Activated B cell treated with CpG ODN at 0.5 μM for 24 hours (primary cell): ENCODE measurements around the gene BMX. TPM values are rescaled to one million over a fixed set of nuclear protein-coding genes. Genes with fewer than 3 reads are reported as not detected.

Experiments
- ATAC-seq: fragments of 200-7000 bp; cut with Tn5 transposase; one replicate; pipeline ENCODE4 v1.10.0; 2021; ENCODE audit warnings: low read depth, mild to moderate bottlenecking, moderate library complexity
- CTCF ChIA-PET: fragments of 350-600 bp; sonication (Branson Sonifier 250); formaldehyde crosslinking; loops from one replicate; lab custom pipeline; 2021; ENCODE audit warnings: antibody characterized with exemption; lab: Charles Lee
- POLR2A ChIA-PET: fragments of 350-600 bp; sonication (Branson Sonifier 250); formaldehyde crosslinking; loops from one replicate; lab custom pipeline; 2021; ENCODE audit warnings: antibody characterized with exemption; lab: Charles Lee
- DNase-seq: peaks from one replicate; pipeline ENCODE4 v3.0.0; 2022
- H3K27ac Mint-ChIP-seq: one replicate; pipeline ENCODE4 v1.8.0; 2020; ENCODE audit warnings: mixed read lengths
- H3K27me3 Mint-ChIP-seq: one replicate; pipeline ENCODE4 v1.8.0; 2021; ENCODE audit warnings: mixed read lengths
- H3K36me3 Mint-ChIP-seq: one replicate; pipeline ENCODE4 v1.8.0; 2021; ENCODE audit warnings: low read depth, mixed read lengths
- H3K4me1 Mint-ChIP-seq: one replicate; pipeline ENCODE4 v1.8.0; 2021; ENCODE audit warnings: mixed read lengths
- H3K4me3 Mint-ChIP-seq: one replicate; pipeline ENCODE4 v1.8.0; 2020; ENCODE audit warnings: mild to moderate bottlenecking, mixed read lengths
- H3K9me3 Mint-ChIP-seq: one replicate; pipeline ENCODE4 v1.8.0; 2020; ENCODE audit warnings: mixed read lengths
- intact Hi-C: fragments of 100-400 bp; cut with micrococcal nuclease; formaldehyde crosslinking; loops from one replicate; pipeline ENCODE4 v1.15.1; 2024
- total RNA-seq: library from RNA; stranded (reverse); gene quantifications from 2 replicates; pipeline ENCODE4 v1.2.3, GENCODE V29; 2022
- TF ChIP-seq, protein P1 (sequence below): fragments of 200-600 bp; IDR thresholded peaks from one replicate; pipeline ENCODE4 v1.8.0; 2022; ENCODE audit warnings: antibody characterized with exemption, mild to moderate bottlenecking

Gene BMX
- total RNA-seq, 1 donor from 2014 or later, result not detected

DNA sequence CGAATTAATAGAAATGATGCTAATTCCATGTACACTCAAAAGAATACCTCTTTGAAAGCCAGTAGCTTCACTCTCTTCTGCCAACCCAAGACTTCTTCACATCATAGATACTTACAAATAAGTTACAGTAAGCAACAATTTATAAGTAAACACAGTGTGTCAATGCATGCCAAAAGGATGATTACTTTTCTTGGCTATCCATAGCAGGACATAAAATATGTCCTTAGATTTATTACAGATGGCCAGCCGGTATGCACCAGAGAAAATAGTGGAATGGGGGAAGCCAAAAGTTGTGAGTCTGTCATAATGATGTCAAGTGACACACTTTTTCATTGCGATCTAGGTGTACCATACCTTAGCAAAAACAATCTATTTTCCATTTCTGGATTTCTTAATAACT lies 631 bp upstream of the BMX start:
- H3K4me1 Mint-ChIP-seq, result peaks cover 2% of the 10 kb centered on the region
- POLR2A ChIA-PET, result no interaction called here
- DNase-seq (no peak), ATAC-seq (no peak)
- H3K27me3 Mint-ChIP-seq, result peaks cover 8% of the 10 kb centered on the region
- intact Hi-C loops, result loop anchor here (2.0 to 10.0 kb wide), 2 partner anchors 175 to 1195 kb away; no protein-coding TSS in a partner anchor
- no peak overlapping the region for H3K4me3 Mint-ChIP-seq
- TF ChIP-seq, protein P1, sequence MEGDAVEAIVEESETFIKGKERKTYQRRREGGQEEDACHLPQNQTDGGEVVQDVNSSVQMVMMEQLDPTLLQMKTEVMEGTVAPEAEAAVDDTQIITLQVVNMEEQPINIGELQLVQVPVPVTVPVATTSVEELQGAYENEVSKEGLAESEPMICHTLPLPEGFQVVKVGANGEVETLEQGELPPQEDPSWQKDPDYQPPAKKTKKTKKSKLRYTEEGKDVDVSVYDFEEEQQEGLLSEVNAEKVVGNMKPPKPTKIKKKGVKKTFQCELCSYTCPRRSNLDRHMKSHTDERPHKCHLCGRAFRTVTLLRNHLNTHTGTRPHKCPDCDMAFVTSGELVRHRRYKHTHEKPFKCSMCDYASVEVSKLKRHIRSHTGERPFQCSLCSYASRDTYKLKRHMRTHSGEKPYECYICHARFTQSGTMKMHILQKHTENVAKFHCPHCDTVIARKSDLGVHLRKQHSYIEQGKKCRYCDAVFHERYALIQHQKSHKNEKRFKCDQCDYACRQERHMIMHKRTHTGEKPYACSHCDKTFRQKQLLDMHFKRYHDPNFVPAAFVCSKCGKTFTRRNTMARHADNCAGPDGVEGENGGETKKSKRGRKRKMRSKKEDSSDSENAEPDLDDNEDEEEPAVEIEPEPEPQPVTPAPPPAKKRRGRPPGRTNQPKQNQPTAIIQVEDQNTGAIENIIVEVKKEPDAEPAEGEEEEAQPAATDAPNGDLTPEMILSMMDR, result no peak
- no peak overlapping the region for H3K27ac Mint-ChIP-seq
- CTCF ChIA-PET, result no interaction called here
- H3K36me3 Mint-ChIP-seq, result no peaks in the 10 kb centered on the region
- H3K9me3 Mint-ChIP-seq, result no peaks in the 10 kb centered on the region

GRCh38 chrX:15501506-15501905 lies 899 bp downstream of the BMX start:
- Mint-ChIP-seq H3K4me1 (peaks cover 2% of the 10 kb centered on the region), H3K27me3 (peaks cover 9% of the 10 kb centered on the region), H3K9me3 (no peaks in the 10 kb centered on the region), H3K36me3 (no peaks in the 10 kb centered on the region), H3K27ac (no peak overlapping the region), H3K4me3 (no peak overlapping the region)
- ChIA-PET CTCF (no interaction called here), POLR2A (no interaction called here)
- DNase-seq (no peak), ATAC-seq (no peak)
- TF ChIP-seq, protein P1, result no peak
- intact Hi-C loops, result no loop called here

DNA sequence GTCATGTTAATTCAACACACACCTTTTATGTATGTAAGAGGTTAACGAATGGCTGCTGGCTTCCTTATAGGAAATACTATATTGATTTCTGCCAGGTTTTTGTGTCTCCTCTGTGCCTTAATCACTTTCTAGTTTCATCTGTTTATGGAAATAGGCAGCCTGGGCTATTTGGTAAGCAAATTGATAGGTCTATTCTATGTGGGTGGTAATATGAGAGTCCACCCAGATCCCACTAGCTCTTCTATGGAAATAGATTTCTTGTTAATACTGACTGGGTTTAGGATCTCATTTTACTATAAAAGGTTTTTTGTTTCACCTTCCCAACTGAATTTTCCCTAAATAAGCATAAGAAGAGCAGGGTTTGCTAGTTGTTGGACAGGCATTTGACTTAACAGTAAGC lies 4.1 kb downstream of the BMX start:
- DNase-seq (no peak), ATAC-seq (no peak)
- TF ChIP-seq, protein P1, result no peak
- CTCF ChIA-PET, result no interaction called here
- Mint-ChIP-seq H3K4me1 (no peaks in the 10 kb centered on the region), H3K9me3 (no peaks in the 10 kb centered on the region), H3K4me3 (no peak overlapping the region), H3K27ac (no peak overlapping the region), H3K36me3 (no peaks in the 10 kb centered on the region), H3K27me3 (peaks cover 8% of the 10 kb centered on the region)
- intact Hi-C loops, result no loop called here
- POLR2A ChIA-PET, result no interaction called here

- H3K27ac Mint-ChIP-seq, result no peak overlapping the region
- DNase-seq, result no peak
Measured at GRCh38 chrX:15505101-15505500, 4.5 kb downstream of the BMX start.

DNA sequence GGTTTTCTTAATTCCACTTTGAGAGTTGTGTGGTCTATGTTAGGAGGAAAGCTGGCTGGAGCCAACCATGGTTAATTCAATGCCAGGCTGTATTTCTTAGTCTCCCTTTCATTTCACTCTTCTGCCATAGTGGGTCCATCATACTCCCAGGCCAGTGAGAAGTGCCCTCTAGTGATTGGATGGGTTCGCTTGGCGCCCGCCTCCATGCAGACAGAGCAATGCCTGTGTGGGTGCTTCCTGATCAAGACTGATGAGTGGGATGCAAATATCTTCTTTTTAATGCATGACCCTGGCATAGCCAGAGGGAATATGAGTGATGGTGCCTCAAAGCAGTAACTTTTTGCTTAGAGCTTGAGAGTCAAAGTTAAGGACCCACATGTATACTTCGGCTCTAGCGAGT lies 6.4 kb downstream of the BMX start:
- TF ChIP-seq, protein P1, result no peak
- H3K36me3 Mint-ChIP-seq, result no peaks in the 10 kb centered on the region
- H3K27ac Mint-ChIP-seq, result no peak overlapping the region
- CTCF ChIA-PET, result no interaction called here
- no peak overlapping the region for H3K4me3 Mint-ChIP-seq
- H3K27me3 Mint-ChIP-seq, result peaks cover 6% of the 10 kb centered on the region
- H3K9me3 Mint-ChIP-seq, result no peaks in the 10 kb centered on the region
- POLR2A ChIA-PET, result no interaction called here
- intact Hi-C loops, result no loop called here
- DNase-seq (no peak), ATAC-seq (no peak)
- H3K4me1 Mint-ChIP-seq, result no peaks in the 10 kb centered on the region

More at GRCh38 chrX:15505101-15505500, 4.5 kb downstream of the BMX start:
- TF ChIP-seq, protein P1, result no peak
- H3K4me3 Mint-ChIP-seq, result no peak overlapping the region
- ChIA-PET CTCF (no interaction called here), POLR2A (no interaction called here)
- H3K4me1 Mint-ChIP-seq, result no peaks in the 10 kb centered on the region
- H3K9me3 Mint-ChIP-seq, result no peaks in the 10 kb centered on the region
- no peak for ATAC-seq
- H3K27me3 Mint-ChIP-seq, result peaks cover 6% of the 10 kb centered on the region
- no peaks in the 10 kb centered on the region for H3K36me3 Mint-ChIP-seq
- intact Hi-C loops, result no loop called here
